SK-N-SH (cell line): ENCODE measurements around the gene CCDC57. TPM values are rescaled to one million over a fixed set of nuclear protein-coding genes. Genes with fewer than 3 reads are reported as not detected.

Experiments used
- CTCF ChIA-PET: fragments of 300-600, 350-600 bp; formaldehyde crosslinking; extraction: SDS; loops from one replicate; lab custom pipeline; 2021; lab: Yijun Ruan, JAX
- POLR2A ChIA-PET: fragments of 350-600 bp; sonication (Branson Sonifier 250); formaldehyde crosslinking; extraction: SDS; loops from one replicate; lab custom pipeline; 2020; ENCODE audit warnings: antibody characterized with exemption, inconsistent platforms; lab: Yijun Ruan, JAX
- DNase-seq: peaks from one replicate; pipeline ENCODE4 v3.0.0; 2012
- H2AFZ ChIP-seq: fragments of 200-600 bp; sonication (generic); 2 replicates; pipeline ENCODE4 v1.8.1; 2016; ENCODE audit warnings: antibody characterized with exemption, mild to moderate bottlenecking, low read depth
- H3F3A ChIP-seq: fragments of 200-600 bp; sonication (generic); replicated peaks from 2 replicates; pipeline ENCODE3; 2016; ENCODE audit warnings: antibody characterized with exemption, mild to moderate bottlenecking; ENCODE audit not compliant: insufficient read depth
- H3K27ac ChIP-seq, 2 experiments: fragments of 200-500 bp in 1 of 2; fragments of 200-600 bp in 1 of 2; sonication (Bioruptor generic) in 1 of 2; sonication (generic), shearing (Covaris generic) in 1 of 2; 2 replicates each; pipeline versions ENCODE4 v1.5.1 to v1.6.1; 2014 to 2016; ENCODE audit warnings: low read depth in 2 of 2, inconsistent platforms in 1 of 2, low read length in 1 of 2, mild to moderate bottlenecking in 1 of 2, mixed read lengths in 1 of 2
- H3K27me3 ChIP-seq: fragments of 200-600 bp; sonication (generic), shearing (Covaris generic); 2 replicates; pipeline ENCODE4 v1.6.1; 2016; ENCODE audit warnings: mixed run types; ENCODE audit not compliant: insufficient read depth
- H3K36me3 ChIP-seq, 2 experiments: fragments of 200-500 bp in 1 of 2; fragments of 200-600 bp in 1 of 2; sonication (Bioruptor generic) in 1 of 2; sonication (generic) in 1 of 2; replicated peaks in 1 of 2; 2 replicates each; pipeline versions ENCODE3 to v1.5.1; 2014 to 2016; ENCODE audit warnings: low read length in 1 of 2, mild to moderate bottlenecking in 1 of 2; ENCODE audit not compliant: insufficient read depth in 2 of 2, control insufficient read depth in 1 of 2
- H3K4me1 ChIP-seq, 2 experiments: fragments of 200-500 bp in 1 of 2; fragments of 200-600 bp in 1 of 2; sonication (Bioruptor generic) in 1 of 2; sonication (generic), shearing (Covaris generic) in 1 of 2; 2 replicates each; pipeline versions ENCODE4 v1.5.1 to v1.6.1; 2014 to 2016; ENCODE audit warnings: low read depth in 1 of 2, low read length in 1 of 2, mixed run types in 1 of 2; ENCODE audit not compliant: insufficient read depth in 2 of 2, control insufficient read depth in 1 of 2
- H3K4me2 ChIP-seq: fragments of 200-600 bp; sonication (generic), shearing (Covaris generic); 2 replicates; pipeline ENCODE4 v1.6.1; 2017; ENCODE audit warnings: mixed run types
- H3K4me3 ChIP-seq, 2 experiments: fragments of 200-500 bp in 1 of 2; fragments of 200-600 bp in 1 of 2; sonication (Bioruptor generic) in 1 of 2; sonication (generic), shearing (Covaris generic) in 1 of 2; 2 replicates each; pipeline versions ENCODE4 v1.5.1 to v1.8.1; 2014 to 2016; ENCODE audit warnings: low read depth in 2 of 2, inconsistent platforms in 1 of 2, low read length in 1 of 2, mild to moderate bottlenecking in 1 of 2, mixed read lengths in 1 of 2, moderate library complexity in 1 of 2
- H3K79me2 ChIP-seq: fragments of 200-600 bp; sonication (generic); 2 replicates; pipeline ENCODE4 v1.8.1; 2017; ENCODE audit warnings: mild to moderate bottlenecking; ENCODE audit not compliant: insufficient read depth
- H3K9ac ChIP-seq: fragments of 200-600 bp; sonication (generic); 2 replicates; pipeline ENCODE4 v1.6.1; 2017; ENCODE audit warnings: mixed run types
- H3K9me2 ChIP-seq: fragments of 200-600 bp; sonication (generic); 2 replicates; pipeline ENCODE4 v1.6.1; 2017; ENCODE audit warnings: mixed run types
- H3K9me3 ChIP-seq: fragments of 200-600 bp; sonication (generic); 2 replicates; pipeline ENCODE4 v1.6.1; 2017; ENCODE audit warnings: mixed run types, mild to moderate bottlenecking, moderate library complexity
- H4K20me1 ChIP-seq: fragments of 200-600 bp; sonication (generic); 2 replicates; pipeline ENCODE4 v1.6.1; 2017; ENCODE audit warnings: mild to moderate bottlenecking, mixed run types; ENCODE audit not compliant: insufficient read depth
- EZH2phosphoT487 ChIP-seq: fragments of 200-600 bp; sonication (generic); IDR thresholded peaks from 2 replicates; pipeline ENCODE4 v1.6.1; 2017; ENCODE audit warnings: low read depth, mixed run types, mild to moderate bottlenecking, antibody characterized with exemption, moderate library complexity, borderline replicate concordance
- GABPA ChIP-seq: IDR thresholded peaks from 2 replicates; pipeline ENCODE4 v1.4.0; 2012; ENCODE audit warnings: low read depth, mild to moderate bottlenecking
- MEF2A ChIP-seq: IDR thresholded peaks from 2 replicates; pipeline ENCODE4 v1.4.0; 2012; ENCODE audit warnings: low read depth, borderline replicate concordance
- PBX3 ChIP-seq: IDR thresholded peaks from 2 replicates; pipeline ENCODE4; 2012
- RAD21 ChIP-seq: IDR thresholded peaks from 2 replicates; pipeline ENCODE4 v1.6.1; 2012; ENCODE audit warnings: mild to moderate bottlenecking, low read length
- REST ChIP-seq: IDR thresholded peaks from 2 replicates; pipeline ENCODE4 v1.6.1; 2012; ENCODE audit warnings: mild to moderate bottlenecking, low read depth, low read length, moderate library complexity
- RXRA ChIP-seq: IDR thresholded peaks from 2 replicates; pipeline ENCODE4 v1.4.0; 2012; ENCODE audit warnings: low read depth, mild to moderate bottlenecking, borderline replicate concordance
- SMC3 ChIP-seq: IDR thresholded peaks from 2 replicates; pipeline ENCODE4 v1.6.1; 2012; ENCODE audit warnings: low read depth, low read length, improper control_type of control experiment
- TCF12 ChIP-seq: IDR thresholded peaks from 2 replicates; pipeline ENCODE4 v1.4.0; 2012
- TEAD4 ChIP-seq: IDR thresholded peaks from 2 replicates; pipeline ENCODE4 v1.4.0; 2012; ENCODE audit warnings: mild to moderate bottlenecking, borderline replicate concordance; ENCODE audit not compliant: insufficient read depth
- WGBS: methylation state at CpG from one replicate; pipeline ENCODE4 v1.1.6; 2017; ENCODE audit warnings: low lambda C conversion rate; 5-methylcytosine and 5-hydroxymethylcytosine counted together
- polyA plus RNA-seq, 3 experiments: library from polyadenylated mRNA; depleted of rRNA; stranded (reverse); fragments of >200 nt; gene quantifications; 2 replicates each; pipeline ENCODE4 v1.2.3, GENCODE V29; 2012
- TF ChIP-seq, protein P1 (sequence below): fragments of 150-350 bp; IDR thresholded peaks from 2 replicates; pipeline ENCODE4 v1.6.1; 2017; ENCODE audit warnings: antibody characterized with exemption, low read length, low read depth, borderline replicate concordance
- TF ChIP-seq, protein P2 (sequence below): fragments of 150-350 bp; IDR thresholded peaks from 2 replicates; pipeline ENCODE4 v1.6.1; 2016; ENCODE audit warnings: mild to moderate bottlenecking, low read depth, low read length

The CCDC57 gene
- polyA plus RNA-seq, 1 of the 3 experiments (the other 2 are of a cell fraction), result 68.6 TPM

- CTCF ChIA-PET, result interaction anchor here (1.7 to 6.8 kb wide), 2 partner anchors 10 to 166 kb away, joined by 5 to 37 read pairs; no protein-coding TSS in a partner anchor
- TF ChIP-seq REST (no peak), MEF2A (no peak), RAD21 (no peak), GABPA (no peak), SMC3 (no peak), TCF12 (no peak), EZH2phosphoT487 (no peak), PBX3 (no peak), RXRA (no peak), TEAD4 (no peak)
- TF ChIP-seq, protein P1, sequence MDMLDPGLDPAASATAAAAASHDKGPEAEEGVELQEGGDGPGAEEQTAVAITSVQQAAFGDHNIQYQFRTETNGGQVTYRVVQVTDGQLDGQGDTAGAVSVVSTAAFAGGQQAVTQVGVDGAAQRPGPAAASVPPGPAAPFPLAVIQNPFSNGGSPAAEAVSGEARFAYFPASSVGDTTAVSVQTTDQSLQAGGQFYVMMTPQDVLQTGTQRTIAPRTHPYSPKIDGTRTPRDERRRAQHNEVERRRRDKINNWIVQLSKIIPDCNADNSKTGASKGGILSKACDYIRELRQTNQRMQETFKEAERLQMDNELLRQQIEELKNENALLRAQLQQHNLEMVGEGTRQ, result no peak
- TF ChIP-seq, protein P2, sequence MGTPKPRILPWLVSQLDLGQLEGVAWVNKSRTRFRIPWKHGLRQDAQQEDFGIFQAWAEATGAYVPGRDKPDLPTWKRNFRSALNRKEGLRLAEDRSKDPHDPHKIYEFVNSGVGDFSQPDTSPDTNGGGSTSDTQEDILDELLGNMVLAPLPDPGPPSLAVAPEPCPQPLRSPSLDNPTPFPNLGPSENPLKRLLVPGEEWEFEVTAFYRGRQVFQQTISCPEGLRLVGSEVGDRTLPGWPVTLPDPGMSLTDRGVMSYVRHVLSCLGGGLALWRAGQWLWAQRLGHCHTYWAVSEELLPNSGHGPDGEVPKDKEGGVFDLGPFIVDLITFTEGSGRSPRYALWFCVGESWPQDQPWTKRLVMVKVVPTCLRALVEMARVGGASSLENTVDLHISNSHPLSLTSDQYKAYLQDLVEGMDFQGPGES, result no peak
- TF ChIP-seq, all 33 proteins: peak for 0
- no peak overlapping the region for H2AFZ ChIP-seq
- POLR2A ChIA-PET, result no interaction called here
- H3K9ac ChIP-seq, result no peak overlapping the region
- H3F3A ChIP-seq, result no peaks in the 10 kb centered on the region
- no peaks in the 10 kb centered on the region for H4K20me1 ChIP-seq
- H3K79me2 ChIP-seq, result no peaks in the 10 kb centered on the region
- no peaks in the 10 kb centered on the region for H3K9me3 ChIP-seq
- peak; percentile 8 for DNase-seq
- no peaks in the 10 kb centered on the region for H3K4me1 ChIP-seq
- peaks cover 56 to 60% of the 10 kb centered on the region in 2 experiments for H3K36me3 ChIP-seq
- H3K27me3 ChIP-seq, result no peaks in the 10 kb centered on the region
- H3K4me3 ChIP-seq, result no peak overlapping the region
- H3K9me2 ChIP-seq, result no peaks in the 10 kb centered on the region
- no peak overlapping the region for H3K27ac ChIP-seq
- H3K4me2 ChIP-seq, result no peak overlapping the region
- 93% methylated on average over 25 of the region's 25 CpGs for WGBS
Observed at GRCh38 chr17:82195675-82196672, 16.7 kb downstream of the CCDC57 start.
